ENCODE measurements around the gene SH3PXD2A.

SH3PXD2A gene

GRCh38 chr10:103837370-103838069, 17.9 kb downstream of the SH3PXD2A start:
- TF ChIP-seq CTCF (conservative IDR thresholded peaks at IDR 0.05; ENCODE audit: control insufficient read depth, insufficient read depth, low read depth, low read length), result no peak
- H3K4me3 ChIP-seq (ENCODE audit: control insufficient read depth, low read depth, low read length), result no peak overlapping the region
- DNase-seq (ENCODE audit: low read depth), result no peak

DNA sequence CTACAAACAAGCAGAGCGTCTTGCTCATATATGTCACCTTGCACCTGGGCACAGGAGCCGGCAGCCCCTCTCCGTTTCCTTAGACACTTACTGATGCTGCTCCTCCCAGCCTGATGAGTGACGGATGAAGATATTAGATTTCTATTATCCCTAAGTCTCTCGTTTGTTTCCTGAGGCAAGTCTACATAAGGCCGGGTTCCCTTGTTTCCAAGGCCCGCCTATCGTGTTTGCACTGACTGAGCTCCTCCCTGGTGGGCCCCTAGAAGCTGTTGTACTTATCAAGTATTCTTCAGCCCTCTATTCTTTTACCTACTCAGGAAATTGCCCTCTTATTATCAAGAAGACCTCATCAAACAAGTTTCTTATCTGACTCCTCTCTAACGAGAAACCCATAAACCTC, 18.5 kb downstream of the SH3PXD2A start:
- TF ChIP-seq CTCF (conservative IDR thresholded peaks at IDR 0.05; ENCODE audit: control insufficient read depth, insufficient read depth, low read depth, low read length), result no peak
- DNase-seq (ENCODE audit: low read depth), result no peak
- H3K4me3 ChIP-seq (ENCODE audit: control insufficient read depth, low read depth, low read length), result no peak overlapping the region

DNA sequence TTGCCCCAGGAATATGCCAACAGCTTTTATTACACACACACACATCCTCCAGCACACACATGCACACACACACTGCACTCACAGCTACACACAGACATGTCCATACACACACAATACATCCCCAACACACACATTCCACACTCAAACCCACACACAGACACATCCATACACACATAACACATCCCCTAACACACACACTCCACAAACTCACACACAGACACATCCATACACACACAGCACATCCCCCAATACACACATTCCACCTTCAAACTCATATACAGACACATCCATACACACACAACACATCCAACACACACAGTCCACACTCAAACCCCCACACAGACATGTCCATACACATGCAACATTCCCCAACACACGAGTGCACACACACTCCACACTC, 19.1 kb downstream of the SH3PXD2A start:
- H3K4me3 ChIP-seq (ENCODE audit: control insufficient read depth, low read depth, low read length), result no peak overlapping the region
- DNase-seq (ENCODE audit: low read depth), result no peak
- no peak for TF ChIP-seq CTCF (conservative IDR thresholded peaks at IDR 0.05; ENCODE audit: control insufficient read depth, insufficient read depth, low read depth, low read length)

GRCh38 chr10:103835096-103836050, 20.0 kb downstream of the SH3PXD2A start:
- TF ChIP-seq CTCF (conservative IDR thresholded peaks at IDR 0.05; ENCODE audit: control insufficient read depth, insufficient read depth, low read depth, low read length), result no peak
- H3K4me3 ChIP-seq (ENCODE audit: control insufficient read depth, low read depth, low read length), result no peak overlapping the region
- DNase-seq (ENCODE audit: low read depth), result peak; percentile 91

DNA sequence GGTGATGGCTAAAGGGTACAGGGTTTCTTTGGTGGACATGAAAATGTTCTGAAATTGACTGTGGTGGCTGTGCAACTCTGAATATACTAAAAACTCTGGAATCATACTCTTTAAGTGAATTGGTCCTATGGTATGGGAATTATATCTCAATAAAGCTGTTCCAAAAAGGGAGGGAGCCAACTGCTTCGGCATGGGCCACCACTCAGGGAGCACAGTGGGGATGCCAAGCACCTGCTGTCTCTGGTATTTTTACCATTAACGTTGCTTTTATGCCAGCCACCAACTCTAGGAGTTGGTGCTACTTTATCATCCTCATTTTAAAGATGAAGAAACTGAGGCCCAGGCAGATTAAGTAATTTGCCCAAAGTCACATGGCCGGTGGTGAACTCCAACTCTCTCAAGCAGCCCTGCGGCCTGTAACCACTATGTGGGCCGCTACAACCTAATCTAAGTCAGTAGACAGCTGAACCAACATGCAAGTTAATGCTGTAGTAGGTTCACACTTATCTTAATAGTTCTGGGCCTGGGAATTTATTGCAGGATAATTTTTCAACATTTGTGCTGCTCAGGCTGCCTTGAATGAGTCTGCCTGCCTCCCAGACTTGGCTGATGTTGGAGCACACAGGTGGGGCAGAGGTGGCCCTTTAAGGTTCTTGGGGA, 20.8 kb downstream of the SH3PXD2A start:
- H3K4me3 ChIP-seq (ENCODE audit: control insufficient read depth, low read depth, low read length), result no peak overlapping the region
- TF ChIP-seq CTCF (conservative IDR thresholded peaks at IDR 0.05; ENCODE audit: control insufficient read depth, insufficient read depth, low read depth, low read length), result no peak
- DNase-seq (ENCODE audit: low read depth), result no peak

GRCh38 chr10:103833731-103834365, 21.5 kb downstream of the SH3PXD2A start:
- DNase-seq (ENCODE audit: low read depth), result peak; percentile 78
- TF ChIP-seq CTCF (conservative IDR thresholded peaks at IDR 0.05; ENCODE audit: control insufficient read depth, insufficient read depth, low read depth, low read length), result no peak
- no peak overlapping the region for H3K4me3 ChIP-seq (ENCODE audit: control insufficient read depth, low read depth, low read length)
